HEK293 (cell line): Measurements from ENCODE around the gene GALNT13.

Experiments used
- CTCF ChIA-PET: fragments of 350-600 bp; formaldehyde crosslinking; extraction: SDS; loops from one replicate; lab custom pipeline; 2021; ENCODE audit warnings: antibody characterized with exemption; lab: Yijun Ruan, JAX
- POLR2A ChIA-PET: fragments of 300-600 bp; formaldehyde crosslinking; extraction: SDS; loops from one replicate; lab custom pipeline; 2020; ENCODE audit warnings: antibody characterized with exemption, inconsistent platforms; lab: Yijun Ruan, JAX
- H3K27ac ChIP-seq: fragments of 200-500 bp; sonication (Bioruptor generic); 2 replicates; pipeline ENCODE4 v1.5.1; 2014; ENCODE audit warnings: low read depth, low read length, control low read depth, inconsistent platforms; ENCODE audit errors: extremely low read depth
- H3K36me3 ChIP-seq, 2 experiments: fragments of 200-500 bp in 1 of 2; sonication (Bioruptor generic) in 1 of 2; 1 replicate in 1 of 2; 2 replicates in 1 of 2; pipeline ENCODE4 v1.5.1; 2014 to 2017; ENCODE audit warnings: inconsistent platforms in 2 of 2, low read length in 2 of 2; ENCODE audit not compliant: control insufficient read depth in 2 of 2, insufficient read depth in 1 of 2
- H3K4me1 ChIP-seq: fragments of 200-500 bp; sonication (Bioruptor generic); 2 replicates; pipeline ENCODE4 v1.5.1; 2014; ENCODE audit warnings: mild to moderate bottlenecking, low read length, inconsistent platforms; ENCODE audit not compliant: control insufficient read depth, insufficient read depth
- H3K4me3 ChIP-seq: 2 replicates; pipeline ENCODE4 v1.5.1; 2011; ENCODE audit warnings: low read depth, mild to moderate bottlenecking, control low read depth, low read length, moderate library complexity
- H3K9me3 ChIP-seq: fragments of 200-500 bp; sonication (Bioruptor generic); 2 replicates; pipeline ENCODE4 v1.5.1; 2014; ENCODE audit warnings: low read depth, low read length, inconsistent platforms; ENCODE audit not compliant: control insufficient read depth, insufficient read depth
- GLI4 ChIP-seq: fragments of 450-650 bp; formaldehyde crosslinking; IDR thresholded peaks from 2 replicates; pipeline ENCODE4 v1.5.1; 2016; ENCODE audit warnings: missing biosample characterization, missing genetic modification characterization
- HOXD13 ChIP-seq: sonication (generic); formaldehyde crosslinking; IDR thresholded peaks from 2 replicates; pipeline ENCODE4 v1.8.0; 2022; ENCODE audit warnings: missing genetic modification reagents, borderline replicate concordance
- PRDM10 ChIP-seq: fragments of 450-650 bp; formaldehyde crosslinking; IDR thresholded peaks from 2 replicates; pipeline ENCODE4 v1.5.1; 2016; ENCODE audit warnings: missing biosample characterization, missing genetic modification characterization
- SP2 ChIP-seq: fragments of 450-650 bp; formaldehyde crosslinking; IDR thresholded peaks from 2 replicates; pipeline ENCODE4 v1.5.1; 2016; ENCODE audit warnings: missing biosample characterization, missing genetic modification characterization
- SP3 ChIP-seq: fragments of 450-650 bp; formaldehyde crosslinking; IDR thresholded peaks from 2 replicates; pipeline ENCODE4 v1.5.1; 2016; ENCODE audit warnings: missing biosample characterization, missing genetic modification characterization
- SP7 ChIP-seq: fragments of 450-650 bp; formaldehyde crosslinking; IDR thresholded peaks from 2 replicates; pipeline ENCODE4 v1.5.1; 2016; ENCODE audit warnings: missing biosample characterization, missing genetic modification characterization
- TCF7L2 ChIP-seq: IDR thresholded peaks from 2 replicates; pipeline ENCODE4 v1.6.1; 2011; ENCODE audit warnings: low read depth, mild to moderate bottlenecking, inconsistent platforms, low read length, moderate library complexity, borderline replicate concordance
- ZBTB10 ChIP-seq: fragments of 450-650 bp; formaldehyde crosslinking; IDR thresholded peaks from 2 replicates; pipeline ENCODE4 v1.5.1; 2016; ENCODE audit warnings: missing biosample characterization, missing genetic modification characterization
- ZBTB20 ChIP-seq: fragments of 450-650 bp; formaldehyde crosslinking; IDR thresholded peaks from 2 replicates; pipeline ENCODE4 v1.5.1; 2016; ENCODE audit warnings: missing biosample characterization, missing genetic modification characterization
- ZNF133 ChIP-seq: fragments of 450-650 bp; formaldehyde crosslinking; IDR thresholded peaks from 2 replicates; pipeline ENCODE4 v1.5.1; 2016; ENCODE audit warnings: missing biosample characterization, missing genetic modification characterization
- ZNF138 ChIP-seq: fragments of 450-650 bp; formaldehyde crosslinking; IDR thresholded peaks from 2 replicates; pipeline ENCODE4 v1.5.1; 2016; ENCODE audit warnings: missing biosample characterization, missing genetic modification characterization, borderline replicate concordance
- ZNF19 ChIP-seq: fragments of 450-650 bp; formaldehyde crosslinking; IDR thresholded peaks from 2 replicates; pipeline ENCODE4; 2016; ENCODE audit warnings: missing biosample characterization, missing genetic modification characterization, low read depth
- ZNF2 ChIP-seq: fragments of 450-650 bp; formaldehyde crosslinking; IDR thresholded peaks from 2 replicates; pipeline ENCODE4 v1.5.1; 2016; ENCODE audit warnings: missing biosample characterization, missing genetic modification characterization
- ZNF24 ChIP-seq: fragments of 450-650 bp; formaldehyde crosslinking; IDR thresholded peaks from 2 replicates; pipeline ENCODE4 v1.5.1; 2016; ENCODE audit warnings: missing biosample characterization, missing genetic modification characterization
- ZNF248 ChIP-seq: fragments of 450-650 bp; formaldehyde crosslinking; IDR thresholded peaks from 2 replicates; pipeline ENCODE4 v1.5.1; 2017; ENCODE audit warnings: missing biosample characterization, missing genetic modification characterization
- ZNF26 ChIP-seq: fragments of 450-650 bp; formaldehyde crosslinking; IDR thresholded peaks from 2 replicates; pipeline ENCODE4 v1.5.1; 2016; ENCODE audit warnings: missing biosample characterization, missing genetic modification characterization
- ZNF280D ChIP-seq: fragments of 450-650 bp; formaldehyde crosslinking; IDR thresholded peaks from 2 replicates; pipeline ENCODE4 v1.5.1; 2016; ENCODE audit warnings: missing biosample characterization, missing genetic modification characterization
- ZNF600 ChIP-seq: fragments of 450-650 bp; formaldehyde crosslinking; IDR thresholded peaks from 2 replicates; pipeline ENCODE4 v1.5.1; 2016; ENCODE audit warnings: missing biosample characterization, missing genetic modification characterization
- ZNF629 ChIP-seq: fragments of 450-650 bp; formaldehyde crosslinking; IDR thresholded peaks from 2 replicates; pipeline ENCODE4 v1.5.1; 2017; ENCODE audit warnings: missing biosample characterization, missing genetic modification characterization
- ZNF76 ChIP-seq: fragments of 450-650 bp; formaldehyde crosslinking; IDR thresholded peaks from 2 replicates; pipeline ENCODE4; 2016; ENCODE audit warnings: low read depth, missing biosample characterization, missing genetic modification characterization, borderline replicate concordance
- ZXDB ChIP-seq: fragments of 450-650 bp; formaldehyde crosslinking; IDR thresholded peaks from 2 replicates; pipeline ENCODE4 v1.5.1; 2016; ENCODE audit warnings: missing biosample characterization, missing genetic modification characterization
- TF ChIP-seq, protein P1 (sequence below): fragments of 450-650 bp; formaldehyde crosslinking; IDR thresholded peaks from 2 replicates; pipeline ENCODE4 v1.5.1; 2017; ENCODE audit warnings: missing biosample characterization, missing genetic modification characterization

The GALNT13 gene

GRCh38 chr2:153871231-153872221 is at the start of gene GALNT13:
GALNT13 (plus strand) TSS chr2:153871922.
- POLR2A ChIA-PET: no interaction called here
- no peaks in the 10 kb centered on the region for H3K9me3 ChIP-seq
- peak within 1 kb of the TSS; percentile 59 for H3K4me3 ChIP-seq
- CTCF ChIA-PET: interaction anchor here (0.5 kb wide), 1 partner anchor 462 kb away, joined by 3 read pairs; no protein-coding TSS in a partner anchor
- no peak within 1 kb of the TSS; the same call in 1 of the 2 replicates for H3K27ac ChIP-seq
- H3K4me1 ChIP-seq: no peaks in the 10 kb centered on the region; the same call in 1 of the 2 replicates
- no peaks in the 10 kb centered on the region for H3K36me3 ChIP-seq
- TF ChIP-seq ZNF24 (tag by site-specific recombination): 0 out of 2 replicates have a peak, but pooled peaks have one; percentile 39
- no peak for TF ChIP-seq ZNF2 (tag by site-specific recombination)
- TF ChIP-seq ZXDB (tag by site-specific recombination): no peak
- TF ChIP-seq SP7 (tag by site-specific recombination): 0 out of 2 replicates have a peak, but pooled peaks have one; percentile 39
- TF ChIP-seq ZNF248 (tag by site-specific recombination): no peak
- TF ChIP-seq HOXD13 (CRISPR knock-in tag): no peak
- no peak for TF ChIP-seq GLI4 (tag by site-specific recombination)
- TF ChIP-seq, protein P1, sequence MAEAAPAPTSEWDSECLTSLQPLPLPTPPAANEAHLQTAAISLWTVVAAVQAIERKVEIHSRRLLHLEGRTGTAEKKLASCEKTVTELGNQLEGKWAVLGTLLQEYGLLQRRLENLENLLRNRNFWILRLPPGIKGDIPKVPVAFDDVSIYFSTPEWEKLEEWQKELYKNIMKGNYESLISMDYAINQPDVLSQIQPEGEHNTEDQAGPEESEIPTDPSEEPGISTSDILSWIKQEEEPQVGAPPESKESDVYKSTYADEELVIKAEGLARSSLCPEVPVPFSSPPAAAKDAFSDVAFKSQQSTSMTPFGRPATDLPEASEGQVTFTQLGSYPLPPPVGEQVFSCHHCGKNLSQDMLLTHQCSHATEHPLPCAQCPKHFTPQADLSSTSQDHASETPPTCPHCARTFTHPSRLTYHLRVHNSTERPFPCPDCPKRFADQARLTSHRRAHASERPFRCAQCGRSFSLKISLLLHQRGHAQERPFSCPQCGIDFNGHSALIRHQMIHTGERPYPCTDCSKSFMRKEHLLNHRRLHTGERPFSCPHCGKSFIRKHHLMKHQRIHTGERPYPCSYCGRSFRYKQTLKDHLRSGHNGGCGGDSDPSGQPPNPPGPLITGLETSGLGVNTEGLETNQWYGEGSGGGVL (tag by site-specific recombination): peak; percentile 70
- TF ChIP-seq ZBTB20 (tag by site-specific recombination): peak; percentile 26; the same call in 1 of the 2 replicates
- peak; percentile 80 for TF ChIP-seq ZBTB10 (tag by site-specific recombination)
- peak; percentile 44; the same call in 1 of the 2 replicates for TF ChIP-seq ZNF600 (tag by site-specific recombination)
- no peak for TF ChIP-seq ZNF19 (tag by site-specific recombination)
- TF ChIP-seq TCF7L2: no peak
- TF ChIP-seq SP2 (tag by site-specific recombination): peak; percentile 85
- peak; percentile 72 for TF ChIP-seq SP3 (tag by site-specific recombination)
- TF ChIP-seq PRDM10 (tag by site-specific recombination): 0 out of 2 replicates have a peak, but pooled peaks have one; percentile 12
- no peak for TF ChIP-seq ZNF26 (tag by site-specific recombination)
- no peak for TF ChIP-seq ZNF133
- TF ChIP-seq ZNF76 (tag by site-specific recombination): no peak
- TF ChIP-seq ZNF138 (tag by site-specific recombination): no peak
- TF ChIP-seq ZNF280D (tag by site-specific recombination): no peak
- TF ChIP-seq ZNF629 (tag by site-specific recombination): 0 out of 2 replicates have a peak, but pooled peaks have one; percentile 12
